ENCODE data around the gene RNF113B. TPM values are rescaled to one million over a fixed set of nuclear protein-coding genes. Genes with fewer than 3 reads are reported as not detected.

RNF113B gene
- total RNA-seq, 1 experiment from 2014 or later: not detected

DNA sequence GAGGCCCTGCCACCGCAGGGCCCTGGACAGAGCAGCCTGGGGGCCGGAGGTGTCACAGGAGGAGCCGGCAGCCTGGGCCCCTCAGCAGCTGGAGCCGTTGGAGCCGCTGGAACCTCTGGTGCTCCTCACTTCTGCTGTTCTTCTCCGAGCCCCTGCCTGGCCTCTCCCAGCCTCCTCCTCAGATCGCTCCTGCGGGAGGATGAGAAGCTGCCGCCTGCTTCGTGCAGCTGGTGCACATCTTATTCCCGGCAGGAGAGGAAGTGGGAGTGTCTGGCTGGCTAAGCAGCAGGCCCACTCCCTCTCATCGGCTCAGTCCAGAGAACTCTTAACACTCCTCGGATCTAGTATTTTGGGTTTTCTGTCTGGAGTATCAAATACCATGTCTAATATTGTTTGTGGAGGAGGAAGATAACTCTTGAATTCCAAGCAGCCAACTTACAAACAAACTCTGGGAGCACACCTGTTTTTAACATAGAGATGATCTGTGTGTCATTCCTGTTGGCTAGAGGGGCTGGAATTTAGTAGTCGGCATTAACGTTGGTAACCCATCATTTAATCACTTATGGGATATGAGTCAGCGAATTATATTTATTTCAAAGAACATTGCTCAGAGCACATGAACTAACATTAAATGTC is 37.1 kb upstream of the RNF113B start:
- Histone ChIP-seq H3K4me3 (peak overlapping the region; percentile 41; the same call in 1 of the 2 replicates), H3K9me2 (ENCODE audit: insufficient read depth) (no peaks in the 10 kb centered on the region), H3F3A (ENCODE audit: insufficient read depth, low read depth) (peaks cover 35% of the 10 kb centered on the region), H3K27ac (peak overlapping the region; percentile 92), H4K20me1 (ENCODE audit: insufficient read depth) (no peaks in the 10 kb centered on the region), H3K9me3 (ENCODE audit: insufficient read depth, low read depth) (no peaks in the 10 kb centered on the region), H3K79me2 (ENCODE audit: low read depth) (peaks cover 19% of the 10 kb centered on the region; the same call in 1 of the 2 replicates), H3K27me3 (ENCODE audit: insufficient read depth, low read depth) (no peaks in the 10 kb centered on the region), H3K4me1 (replicated peaks; ENCODE audit: insufficient read depth) (peaks cover 65% of the 10 kb centered on the region), H3K36me3 (ENCODE audit: low read depth) (no peaks in the 10 kb centered on the region), H2AFZ (peak overlapping the region; percentile 66), H3K4me2 (peak overlapping the region; percentile 80)
- POLR2A ChIA-PET (ENCODE audit: unreplicated experiment): no interaction called here
- peak in 1 of 2 experiments; percentile 73 for DNase-seq
- CTCF ChIA-PET: no interaction called here
- BruUV-seq (replicated peaks): TSS peak; percentile 63
- intact Hi-C loops (cut with micrococcal nuclease; ENCODE audit: unreplicated experiment): loop anchor here (1.0 kb wide), 1 partner anchor 71 kb away; the partner anchor contains the start of gene FARP1
- no peak for TF ChIP-seq EZH2 (IDR thresholded peaks at IDR 0.05; ENCODE audit: low read depth)
- TF ChIP-seq, protein P1, sequence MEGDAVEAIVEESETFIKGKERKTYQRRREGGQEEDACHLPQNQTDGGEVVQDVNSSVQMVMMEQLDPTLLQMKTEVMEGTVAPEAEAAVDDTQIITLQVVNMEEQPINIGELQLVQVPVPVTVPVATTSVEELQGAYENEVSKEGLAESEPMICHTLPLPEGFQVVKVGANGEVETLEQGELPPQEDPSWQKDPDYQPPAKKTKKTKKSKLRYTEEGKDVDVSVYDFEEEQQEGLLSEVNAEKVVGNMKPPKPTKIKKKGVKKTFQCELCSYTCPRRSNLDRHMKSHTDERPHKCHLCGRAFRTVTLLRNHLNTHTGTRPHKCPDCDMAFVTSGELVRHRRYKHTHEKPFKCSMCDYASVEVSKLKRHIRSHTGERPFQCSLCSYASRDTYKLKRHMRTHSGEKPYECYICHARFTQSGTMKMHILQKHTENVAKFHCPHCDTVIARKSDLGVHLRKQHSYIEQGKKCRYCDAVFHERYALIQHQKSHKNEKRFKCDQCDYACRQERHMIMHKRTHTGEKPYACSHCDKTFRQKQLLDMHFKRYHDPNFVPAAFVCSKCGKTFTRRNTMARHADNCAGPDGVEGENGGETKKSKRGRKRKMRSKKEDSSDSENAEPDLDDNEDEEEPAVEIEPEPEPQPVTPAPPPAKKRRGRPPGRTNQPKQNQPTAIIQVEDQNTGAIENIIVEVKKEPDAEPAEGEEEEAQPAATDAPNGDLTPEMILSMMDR (conservative IDR thresholded peaks at IDR 0.05): no peak

DNA sequence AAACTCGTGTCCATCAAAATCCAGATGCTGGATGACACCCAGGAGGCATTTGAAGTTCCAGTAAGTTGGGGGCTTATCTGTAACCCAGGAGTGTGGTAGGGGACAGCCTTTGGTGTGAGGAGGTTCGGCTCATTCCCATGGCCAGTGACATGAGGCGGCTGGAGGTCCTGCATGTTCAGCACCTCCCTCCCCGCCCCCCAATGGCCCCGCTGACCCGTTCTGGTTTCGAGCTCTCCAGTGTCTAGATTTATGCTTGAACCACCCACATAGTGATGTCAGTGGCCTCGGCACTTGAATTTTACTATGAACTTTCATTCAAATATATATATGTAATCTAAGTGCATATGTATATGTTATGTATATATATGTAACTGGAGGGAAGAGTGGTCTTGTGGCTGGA is 36.3 kb upstream of the RNF113B start:
- Histone ChIP-seq H3K27ac (peak overlapping the region; percentile 92), H4K20me1 (ENCODE audit: insufficient read depth) (no peaks in the 10 kb centered on the region), H3K9me3 (ENCODE audit: insufficient read depth, low read depth) (no peaks in the 10 kb centered on the region), H3K27me3 (ENCODE audit: insufficient read depth, low read depth) (no peaks in the 10 kb centered on the region), H3K4me1 (replicated peaks; ENCODE audit: insufficient read depth) (peaks cover 65% of the 10 kb centered on the region), H3K4me2 (peak overlapping the region; percentile 80), H3K4me3 (no peak overlapping the region), H3F3A (ENCODE audit: insufficient read depth, low read depth) (peaks cover 35% of the 10 kb centered on the region), H3K9me2 (ENCODE audit: insufficient read depth) (no peaks in the 10 kb centered on the region), H2AFZ (no peak overlapping the region; the same call in 1 of the 2 replicates), H3K79me2 (ENCODE audit: low read depth) (peaks cover 19% of the 10 kb centered on the region; the same call in 1 of the 2 replicates), H3K36me3 (ENCODE audit: low read depth) (no peaks in the 10 kb centered on the region)
- ChIA-PET POLR2A (ENCODE audit: unreplicated experiment) (no interaction called here), CTCF (no interaction called here)
- no TSS peak for BruUV-seq (replicated peaks)
- DNase-seq: no peak
- no peak for TF ChIP-seq EZH2 (IDR thresholded peaks at IDR 0.05; ENCODE audit: low read depth)
- TF ChIP-seq, protein P1 (conservative IDR thresholded peaks at IDR 0.05): no peak
- intact Hi-C loops (cut with micrococcal nuclease; ENCODE audit: unreplicated experiment): no loop called here

DNA sequence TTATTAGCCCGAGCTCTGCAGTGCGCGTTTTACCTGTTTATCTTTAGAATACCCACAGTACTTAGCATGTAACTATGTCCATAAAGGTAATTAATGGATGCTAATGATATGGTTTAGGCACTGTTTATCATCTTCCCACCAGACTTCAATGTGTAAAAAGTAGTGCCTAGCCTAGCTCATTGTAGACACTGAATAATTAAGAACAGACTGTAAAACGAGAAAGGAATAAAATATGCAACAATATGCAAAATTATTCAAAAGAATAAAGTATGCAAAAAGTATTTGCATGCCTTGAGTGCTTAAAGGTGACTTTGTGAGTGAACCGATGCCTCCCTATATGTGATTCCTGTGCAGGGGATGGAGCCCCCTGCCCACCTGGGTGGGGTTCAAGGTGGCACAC is 35.7 kb upstream of the RNF113B start:
- intact Hi-C loops (cut with micrococcal nuclease; ENCODE audit: unreplicated experiment): no loop called here
- no peak overlapping the region for H3K4me3 ChIP-seq

More for the DNA sequence above, 35.7 kb upstream of the RNF113B start:
- H3K9me3 ChIP-seq (ENCODE audit: insufficient read depth, low read depth): no peaks in the 10 kb centered on the region
- DNase-seq: no peak
- no peaks in the 10 kb centered on the region for H3K9me2 ChIP-seq (ENCODE audit: insufficient read depth)
- peaks cover 19% of the 10 kb centered on the region; the same call in 1 of the 2 replicates for H3K79me2 ChIP-seq (ENCODE audit: low read depth)
- ChIA-PET CTCF (interaction anchor here (0.6 kb wide), 1 partner anchor 440 kb away, joined by 4 read pairs; no protein-coding TSS in a partner anchor), POLR2A (ENCODE audit: unreplicated experiment) (no interaction called here)
- peaks cover 65% of the 10 kb centered on the region for H3K4me1 ChIP-seq (replicated peaks; ENCODE audit: insufficient read depth)
- H2AFZ ChIP-seq: no peak overlapping the region
- no peaks in the 10 kb centered on the region for H3K27me3 ChIP-seq (ENCODE audit: insufficient read depth, low read depth)
- TF ChIP-seq EZH2 (IDR thresholded peaks at IDR 0.05; ENCODE audit: low read depth): no peak
- TF ChIP-seq, protein P1 (conservative IDR thresholded peaks at IDR 0.05): no peak
- no peaks in the 10 kb centered on the region for H4K20me1 ChIP-seq (ENCODE audit: insufficient read depth)
- BruUV-seq (replicated peaks): no TSS peak
- H3K4me2 ChIP-seq: no peak overlapping the region
- H3F3A ChIP-seq (ENCODE audit: insufficient read depth, low read depth): peaks cover 35% of the 10 kb centered on the region
- H3K36me3 ChIP-seq (ENCODE audit: low read depth): no peaks in the 10 kb centered on the region
- peak overlapping the region; percentile 92; the same call in 1 of the 2 replicates for H3K27ac ChIP-seq

Measured in PC-9 (cell line).